Stimulated activated naive CD8-positive, alpha-beta T cell treated with anti-CD3 and anti-CD28 coated beads, Interleukin-15, Interleukin-2, amounts not matched to agents 100 ng/mL and 50 ng/mL, for 24 hours (primary cell): ENCODE measurements around the gene C20orf202.

ENCODE experiments used
- H3K27ac Mint-ChIP-seq: one replicate; pipeline ENCODE4 v1.8.0; 2021; ENCODE audit warnings: mild to moderate bottlenecking, mixed read lengths
- H3K27me3 Mint-ChIP-seq: one replicate; pipeline ENCODE4 v1.8.0; 2021; ENCODE audit warnings: mixed read lengths
- H3K36me3 Mint-ChIP-seq: one replicate; pipeline ENCODE4 v1.8.0; 2021; ENCODE audit warnings: low read depth, mixed read lengths
- H3K4me1 Mint-ChIP-seq: one replicate; pipeline ENCODE4 v1.8.0; 2021; ENCODE audit warnings: low read depth, mixed read lengths
- H3K4me3 Mint-ChIP-seq: one replicate; pipeline ENCODE4 v1.8.0; 2021; ENCODE audit warnings: mild to moderate bottlenecking, mixed read lengths
- H3K9me3 Mint-ChIP-seq: one replicate; pipeline ENCODE4 v1.8.0; 2021; ENCODE audit warnings: mixed read lengths

The C20orf202 gene

DNA sequence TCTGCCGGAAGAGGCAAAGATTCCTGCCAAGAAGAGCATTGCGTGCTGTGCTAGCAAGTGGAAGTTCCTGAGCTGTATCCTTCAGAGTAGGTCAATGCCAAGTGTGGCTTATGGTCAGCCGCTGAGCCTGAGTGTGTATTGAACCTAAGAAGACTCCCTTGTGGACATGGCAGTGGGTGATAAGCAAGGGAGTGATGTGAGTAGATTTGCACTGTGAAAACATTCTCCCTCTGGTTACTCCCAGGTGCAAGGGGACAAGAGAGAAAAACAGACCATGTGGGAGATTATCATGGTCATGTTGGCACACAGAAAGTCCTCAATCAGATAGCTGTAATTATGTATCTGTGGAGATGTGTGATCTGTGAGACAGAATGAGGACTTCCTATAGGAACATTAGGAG, 12.4 kb upstream of the C20orf202 start:
- no peaks in the 10 kb centered on the region for H3K36me3 Mint-ChIP-seq
- H3K27me3 Mint-ChIP-seq: peaks cover 9% of the 10 kb centered on the region
- H3K4me3 Mint-ChIP-seq: no peak overlapping the region
- no peaks in the 10 kb centered on the region for H3K9me3 Mint-ChIP-seq
- H3K4me1 Mint-ChIP-seq: peaks cover 3% of the 10 kb centered on the region
- H3K27ac Mint-ChIP-seq: no peak overlapping the region

DNA sequence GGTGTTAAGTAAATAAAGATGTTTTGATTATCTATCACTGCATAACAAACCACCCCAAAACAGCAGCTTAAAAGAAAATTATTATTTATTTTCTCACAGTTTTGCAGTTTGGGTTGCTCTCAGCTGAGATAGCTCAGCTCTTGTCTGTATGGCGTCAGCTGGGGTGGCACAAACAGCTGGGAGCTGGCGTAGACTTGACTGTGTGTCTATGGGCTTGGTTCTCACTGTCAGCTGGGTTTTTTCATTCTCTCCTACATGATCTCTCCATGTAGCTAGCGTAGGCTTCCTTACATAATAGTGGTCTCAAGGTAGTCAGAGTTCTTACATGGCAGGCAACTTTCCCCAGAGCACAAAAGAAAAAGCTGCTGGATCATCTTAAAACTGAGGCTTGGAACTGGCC, 12.0 kb upstream of the C20orf202 start:
- peaks cover 4% of the 10 kb centered on the region for H3K27me3 Mint-ChIP-seq
- H3K9me3 Mint-ChIP-seq: no peaks in the 10 kb centered on the region
- H3K4me3 Mint-ChIP-seq: no peak overlapping the region
- H3K36me3 Mint-ChIP-seq: no peaks in the 10 kb centered on the region
- H3K27ac Mint-ChIP-seq: no peak overlapping the region
- no peaks in the 10 kb centered on the region for H3K4me1 Mint-ChIP-seq

GRCh38 chr20:1195226-1195625, 8.0 kb upstream of the C20orf202 start:
- Mint-ChIP-seq H3K4me3 (no peak overlapping the region), H3K27ac (no peak overlapping the region), H3K27me3 (no peaks in the 10 kb centered on the region), H3K4me1 (no peaks in the 10 kb centered on the region), H3K9me3 (no peaks in the 10 kb centered on the region), H3K36me3 (no peaks in the 10 kb centered on the region)

- Mint-ChIP-seq H3K36me3 (no peaks in the 10 kb centered on the region), H3K27me3 (no peaks in the 10 kb centered on the region), H3K4me1 (no peaks in the 10 kb centered on the region), H3K9me3 (no peaks in the 10 kb centered on the region), H3K4me3 (no peak overlapping the region), H3K27ac (no peak overlapping the region)
Observed at GRCh38 chr20:1196634-1197033, 6.6 kb upstream of the C20orf202 start.

DNA sequence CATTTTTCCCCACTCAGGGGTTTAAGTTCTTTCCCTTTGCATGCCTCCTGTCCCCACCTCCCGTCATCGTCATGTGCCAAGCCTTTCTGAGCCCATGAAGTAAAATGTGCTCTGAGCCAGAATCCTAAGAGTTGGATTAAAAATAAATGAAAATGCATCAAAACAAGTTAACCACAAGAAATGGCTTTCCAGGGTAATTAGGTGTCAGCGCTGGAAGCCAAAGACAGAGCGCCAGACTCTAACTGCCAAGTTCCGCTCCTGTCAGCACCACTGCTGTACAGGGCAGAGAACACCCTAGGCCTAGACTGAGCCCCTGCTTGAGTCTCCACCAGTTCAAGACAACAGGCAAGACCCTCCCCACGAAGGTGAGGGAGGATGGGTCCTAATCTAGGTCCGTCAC, 5.5 kb upstream of the C20orf202 start:
- no peaks in the 10 kb centered on the region for H3K27me3 Mint-ChIP-seq
- no peaks in the 10 kb centered on the region for H3K36me3 Mint-ChIP-seq
- H3K4me1 Mint-ChIP-seq: no peaks in the 10 kb centered on the region
- H3K27ac Mint-ChIP-seq: no peak overlapping the region
- H3K4me3 Mint-ChIP-seq: no peak overlapping the region
- no peaks in the 10 kb centered on the region for H3K9me3 Mint-ChIP-seq

DNA sequence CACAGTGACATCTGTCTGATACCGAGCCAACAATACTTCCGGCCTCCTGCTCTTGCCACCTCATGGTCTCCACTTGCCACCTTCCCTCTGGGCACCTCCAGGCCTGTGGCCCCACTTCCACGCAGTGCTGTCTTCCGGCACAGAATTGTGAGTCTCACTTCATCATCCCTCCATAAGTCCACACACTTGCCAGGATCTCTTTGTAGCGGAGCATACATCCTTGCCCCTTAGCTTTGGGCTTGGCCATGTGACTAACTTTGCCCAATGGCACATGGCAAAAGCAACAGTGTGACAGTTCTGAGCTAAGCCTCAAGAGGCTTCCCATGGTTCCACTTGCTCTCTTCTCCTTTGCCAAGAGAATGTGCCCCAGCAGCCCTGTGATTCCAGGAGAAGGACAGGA, 4.5 kb upstream of the C20orf202 start:
- no peak overlapping the region for H3K4me3 Mint-ChIP-seq
- no peaks in the 10 kb centered on the region for H3K9me3 Mint-ChIP-seq
- H3K4me1 Mint-ChIP-seq: no peaks in the 10 kb centered on the region
- H3K27ac Mint-ChIP-seq: no peak overlapping the region
- H3K36me3 Mint-ChIP-seq: no peaks in the 10 kb centered on the region
- H3K27me3 Mint-ChIP-seq: no peaks in the 10 kb centered on the region

DNA sequence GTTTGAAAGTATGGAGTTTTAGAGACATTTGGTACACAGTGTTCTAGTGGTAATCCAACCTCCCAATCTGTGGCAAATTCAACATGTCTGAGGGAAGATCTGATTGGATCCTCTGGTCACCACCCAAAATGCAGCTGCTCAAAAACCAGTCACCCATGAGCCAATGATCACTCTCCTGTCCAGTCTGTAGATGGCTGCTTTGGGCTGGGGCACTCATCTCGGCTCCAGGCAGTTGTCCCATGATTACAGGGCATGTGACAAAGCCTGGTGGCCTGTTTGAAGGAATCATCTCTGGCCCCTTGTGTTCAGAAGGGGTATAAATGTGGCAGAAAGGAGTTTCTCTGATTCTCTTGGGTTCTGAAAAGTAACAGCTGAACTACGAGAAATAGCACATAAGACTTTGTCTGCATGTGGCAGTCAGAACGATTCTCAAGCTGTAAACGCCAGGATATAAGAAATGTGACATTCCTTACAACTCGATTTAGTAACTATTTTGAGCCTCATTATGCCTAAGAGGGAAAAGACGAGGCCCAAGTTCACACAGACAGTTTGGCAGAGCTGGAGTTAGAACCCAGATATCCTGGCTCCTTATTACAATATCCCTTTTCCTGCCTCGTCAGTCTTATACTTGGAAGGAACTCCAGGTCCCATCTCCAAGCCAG, 3.9 kb upstream of the C20orf202 start:
- H3K4me3 Mint-ChIP-seq: no peak overlapping the region

DNA sequence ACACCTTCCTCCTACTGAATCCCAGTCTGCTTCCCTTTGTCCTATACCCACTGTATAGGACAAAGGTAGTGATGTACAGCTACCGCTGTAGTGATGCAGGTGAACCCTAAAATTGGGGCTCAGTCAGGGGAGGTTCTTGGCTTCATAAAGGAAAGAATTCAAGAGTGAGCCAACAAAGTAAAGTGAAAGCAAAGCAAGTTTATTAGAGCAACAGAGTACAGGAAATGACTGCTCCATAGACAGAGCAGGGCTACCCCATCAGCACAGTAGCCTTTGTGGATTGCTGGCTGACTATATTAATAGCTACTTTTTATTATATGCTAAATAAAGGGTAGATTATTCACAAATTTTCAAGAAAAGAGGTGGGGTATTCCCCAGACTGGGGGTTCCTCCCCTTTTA, 3.3 kb upstream of the C20orf202 start:
- Mint-ChIP-seq H3K36me3 (no peaks in the 10 kb centered on the region), H3K4me1 (no peaks in the 10 kb centered on the region)

More for the DNA sequence above, 3.9 kb upstream of the C20orf202 start:
- no peaks in the 10 kb centered on the region for H3K36me3 Mint-ChIP-seq
- no peaks in the 10 kb centered on the region for H3K4me1 Mint-ChIP-seq
- H3K27ac Mint-ChIP-seq: no peak overlapping the region
- no peaks in the 10 kb centered on the region for H3K9me3 Mint-ChIP-seq
- no peaks in the 10 kb centered on the region for H3K27me3 Mint-ChIP-seq

GRCh38 chr20:1203630-1204029, 376 bp downstream of the C20orf202 start:
- H3K27ac Mint-ChIP-seq: no peak overlapping the region
- no peaks in the 10 kb centered on the region for H3K4me1 Mint-ChIP-seq
- no peak overlapping the region for H3K4me3 Mint-ChIP-seq
- H3K9me3 Mint-ChIP-seq: no peaks in the 10 kb centered on the region
- H3K27me3 Mint-ChIP-seq: no peaks in the 10 kb centered on the region
- H3K36me3 Mint-ChIP-seq: no peaks in the 10 kb centered on the region

More for the DNA sequence above, 3.3 kb upstream of the C20orf202 start:
- H3K27me3 Mint-ChIP-seq: no peaks in the 10 kb centered on the region
- H3K4me3 Mint-ChIP-seq: no peak overlapping the region
- no peaks in the 10 kb centered on the region for H3K9me3 Mint-ChIP-seq
- no peak overlapping the region for H3K27ac Mint-ChIP-seq

- Mint-ChIP-seq H3K36me3 (no peaks in the 10 kb centered on the region), H3K4me3 (no peak overlapping the region), H3K4me1 (no peaks in the 10 kb centered on the region), H3K27me3 (no peaks in the 10 kb centered on the region), H3K27ac (no peak overlapping the region), H3K9me3 (no peaks in the 10 kb centered on the region)
Observed at GRCh38 chr20:1204113-1204512, 859 bp downstream of the C20orf202 start.

DNA sequence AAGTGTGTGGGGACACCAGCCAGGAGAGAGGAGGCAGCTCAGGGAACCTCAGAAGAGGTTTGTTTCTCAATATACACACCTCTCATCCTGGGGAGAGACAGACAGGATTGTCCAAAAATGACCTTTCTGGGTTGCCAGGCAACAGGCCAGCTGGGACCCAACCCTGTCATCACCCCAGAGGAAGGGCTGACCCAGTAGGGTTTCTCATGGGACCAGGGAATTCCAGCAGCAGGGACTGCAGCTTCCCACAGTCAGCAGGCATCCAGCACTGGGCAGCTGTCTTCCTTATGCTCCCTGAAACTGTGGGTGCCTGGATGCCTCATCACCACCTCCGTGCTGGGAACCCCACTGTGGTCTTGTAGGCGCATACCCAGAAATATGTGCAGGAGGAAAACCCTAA, 1.3 kb downstream of the C20orf202 start:
- Mint-ChIP-seq H3K36me3 (no peaks in the 10 kb centered on the region), H3K4me1 (no peaks in the 10 kb centered on the region), H3K27ac (no peak overlapping the region), H3K4me3 (no peak overlapping the region), H3K9me3 (no peaks in the 10 kb centered on the region), H3K27me3 (no peaks in the 10 kb centered on the region)

GRCh38 chr20:1205802-1206201, 2.5 kb downstream of the C20orf202 start:
- Mint-ChIP-seq H3K27ac (no peak overlapping the region), H3K4me3 (no peak overlapping the region), H3K4me1 (no peaks in the 10 kb centered on the region), H3K27me3 (no peaks in the 10 kb centered on the region), H3K9me3 (no peaks in the 10 kb centered on the region), H3K36me3 (no peaks in the 10 kb centered on the region)

DNA sequence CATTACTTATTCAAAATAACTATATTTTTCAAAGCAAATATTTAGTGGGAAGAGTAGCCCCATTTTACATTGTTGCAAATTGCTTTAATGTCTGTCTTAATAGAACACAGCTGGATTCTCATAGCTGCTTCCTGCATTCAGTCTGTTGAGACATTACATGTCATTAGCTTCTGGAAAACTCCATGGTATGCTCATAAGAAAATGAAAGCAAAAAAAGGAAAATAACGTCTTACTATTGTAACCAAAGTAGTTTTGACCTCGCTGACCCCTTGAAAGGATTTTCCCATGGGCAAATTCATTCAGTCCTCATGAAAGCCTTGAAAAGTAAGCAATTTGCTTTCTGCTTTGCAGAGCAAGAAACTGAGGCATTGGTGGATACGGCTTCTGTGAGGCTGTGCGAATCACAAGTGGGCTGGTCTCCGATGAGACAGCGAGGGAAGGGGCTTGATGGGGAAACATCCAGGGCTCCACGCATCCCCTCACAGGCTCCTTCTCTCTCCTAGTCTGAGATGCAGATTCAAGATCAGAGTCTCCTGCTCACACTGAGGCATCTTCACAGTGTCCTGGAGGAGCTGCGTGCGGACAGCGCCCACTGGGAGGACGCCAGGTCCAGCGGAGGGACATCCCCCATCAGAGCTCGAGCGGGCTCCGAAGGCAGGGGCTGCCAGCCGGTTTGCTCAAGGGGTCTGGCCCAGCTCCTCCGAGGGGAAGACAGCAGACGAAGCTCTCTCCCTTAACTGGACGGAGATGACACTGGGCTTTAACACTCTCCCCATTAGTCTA, 3.3 kb downstream of the C20orf202 start:
- H3K27me3 Mint-ChIP-seq: peaks cover under 1% of the 10 kb centered on the region
- no peak overlapping the region for H3K4me3 Mint-ChIP-seq
- no peak overlapping the region for H3K27ac Mint-ChIP-seq
- no peaks in the 10 kb centered on the region for H3K9me3 Mint-ChIP-seq
- no peaks in the 10 kb centered on the region for H3K4me1 Mint-ChIP-seq
- H3K36me3 Mint-ChIP-seq: no peaks in the 10 kb centered on the region

GRCh38 chr20:1207293-1207878, 4.1 kb downstream of the C20orf202 start:
- peaks cover 8% of the 10 kb centered on the region for H3K27me3 Mint-ChIP-seq
- H3K9me3 Mint-ChIP-seq: no peaks in the 10 kb centered on the region
- H3K27ac Mint-ChIP-seq: no peak overlapping the region
- no peaks in the 10 kb centered on the region for H3K4me1 Mint-ChIP-seq
- no peaks in the 10 kb centered on the region for H3K36me3 Mint-ChIP-seq
- no peak overlapping the region for H3K4me3 Mint-ChIP-seq
